C4-2B (cell line): ENCODE data around the gene GLCCI1.

Experiments
- H3K27ac ChIP-seq: fragments of 450-650 bp; 2 replicates; pipeline ENCODE4 v1.5.1; 2017
- CTCF ChIP-seq: fragments of 450-650 bp; conservative IDR thresholded peaks from 2 replicates; pipeline ENCODE4 v1.5.1; 2017; ENCODE audit warnings: mild to moderate bottlenecking
- ZFX ChIP-seq: fragments of 450-650 bp; IDR thresholded peaks from 2 replicates; pipeline ENCODE4 v1.6.1; 2017

GLCCI1 gene

GRCh38 chr7:7944619-7945282 lies 23.8 kb upstream of the GLCCI1 start:
- no peak overlapping the region for H3K27ac ChIP-seq
- TF ChIP-seq CTCF (no peak), ZFX (no peak)

GRCh38 chr7:7946486-7946885 lies 22.1 kb upstream of the GLCCI1 start:
- no peak for TF ChIP-seq ZFX
- TF ChIP-seq CTCF, result no peak
- no peak overlapping the region for H3K27ac ChIP-seq

GRCh38 chr7:7948232-7948631 lies 20.4 kb upstream of the GLCCI1 start:
- H3K27ac ChIP-seq, result no peak overlapping the region
- TF ChIP-seq ZFX (no peak), CTCF (no peak)

- no peak overlapping the region for H3K27ac ChIP-seq
- no peak for TF ChIP-seq ZFX
- no peak for TF ChIP-seq CTCF
Measured at GRCh38 chr7:7953806-7954205, 14.8 kb upstream of the GLCCI1 start.

GRCh38 chr7:7956531-7957128 lies 12.0 kb upstream of the GLCCI1 start:
- H3K27ac ChIP-seq, result no peak overlapping the region
- TF ChIP-seq CTCF (no peak), ZFX (no peak)

GRCh38 chr7:7957513-7957912 lies 11.1 kb upstream of the GLCCI1 start:
- TF ChIP-seq CTCF (no peak), ZFX (no peak)
- H3K27ac ChIP-seq, result no peak overlapping the region

GRCh38 chr7:7959979-7960670 lies 8.5 kb upstream of the GLCCI1 start:
- TF ChIP-seq ZFX (no peak), CTCF (no peak)
- no peak overlapping the region for H3K27ac ChIP-seq
